Liver (tissue), 9 donors: ENCODE measurements around the gene FAM181A. TPM values are rescaled to one million over a fixed set of nuclear protein-coding genes. Genes with fewer than 3 reads are reported as not detected.

Experiments used
- DNase-seq: peaks from one replicate; pipeline ENCODE4 v3.0.0-alpha.2; 2017; ENCODE audit warnings: low spot score
- H3K27ac ChIP-seq, 2 donors: one replicate each; pipeline ENCODE4 v1.7.0; 2013; ENCODE audit warnings: inconsistent platforms in 2 of 2, low read length in 2 of 2, control low read depth in 1 of 2, low read depth in 1 of 2, mild to moderate bottlenecking in 1 of 2
- H3K27me3 ChIP-seq, 4 donors: one replicate each; pipeline versions ENCODE4 v1.6.1 to v1.7.0; 2013; ENCODE audit warnings: low read length in 3 of 4, inconsistent platforms in 1 of 4, mild to moderate bottlenecking in 1 of 4, moderate library complexity in 1 of 4; ENCODE audit not compliant: control insufficient read depth in 4 of 4, insufficient read depth in 4 of 4
- H3K36me3 ChIP-seq, 4 donors: one replicate each; pipeline versions ENCODE4 v1.6.1 to v1.7.0; 2013; ENCODE audit warnings: low read length in 3 of 4, mild to moderate bottlenecking in 3 of 4, low read depth in 1 of 4, moderate library complexity in 1 of 4; ENCODE audit not compliant: control insufficient read depth in 4 of 4, insufficient read depth in 3 of 4
- H3K4me1 ChIP-seq, 4 donors: one replicate each; pipeline versions ENCODE4 v1.6.1 to v1.7.0; 2013; ENCODE audit warnings: low read length in 3 of 4, mild to moderate bottlenecking in 3 of 4, moderate library complexity in 1 of 4; ENCODE audit not compliant: control insufficient read depth in 4 of 4, insufficient read depth in 4 of 4
- H3K4me3 ChIP-seq, 3 donors: one replicate each; pipeline versions ENCODE4 v1.6.1 to v1.7.0; 2013; ENCODE audit warnings: low read length in 3 of 3, control low read depth in 1 of 3, low read depth in 1 of 3, mild to moderate bottlenecking in 1 of 3
- H3K9ac ChIP-seq, 2 donors: one replicate each; pipeline ENCODE4 v1.7.0; 2013; ENCODE audit warnings: low read length in 2 of 2, mild to moderate bottlenecking in 2 of 2, moderate library complexity in 2 of 2, control low read depth in 1 of 2, low read depth in 1 of 2
- H3K9me3 ChIP-seq, 4 donors: one replicate each; pipeline versions ENCODE4 v1.6.1 to v1.7.0; 2013; ENCODE audit warnings: low read length in 3 of 4; ENCODE audit not compliant: control insufficient read depth in 4 of 4
- EGR1 ChIP-seq, 2 donors: IDR thresholded peaks; 2 replicates each; pipeline ENCODE4 v1.6.1; 2016 to 2018; ENCODE audit warnings: antibody characterized with exemption in 2 of 2, low read depth in 2 of 2
- FOXA1 ChIP-seq: IDR thresholded peaks from 2 replicates; pipeline ENCODE4 v1.6.1; 2016; ENCODE audit warnings: antibody characterized with exemption
- FOXA2 ChIP-seq: IDR thresholded peaks from 2 replicates; pipeline ENCODE4 v1.6.1; 2016; ENCODE audit warnings: antibody characterized with exemption
- GABPA ChIP-seq, 2 donors: IDR thresholded peaks in 1 of 2; conservative IDR thresholded peaks in 1 of 2; 2 replicates each; pipeline ENCODE4 v1.6.1; 2016; ENCODE audit warnings: antibody characterized with exemption in 2 of 2, mild to moderate bottlenecking in 1 of 2, moderate library complexity in 1 of 2
- HNF4A ChIP-seq, 2 donors: conservative IDR thresholded peaks; 2 replicates each; pipeline ENCODE4 v1.6.1; 2016; ENCODE audit warnings: antibody characterized with exemption in 2 of 2, mild to moderate bottlenecking in 2 of 2
- JUND ChIP-seq, 2 donors: IDR thresholded peaks; 2 replicates each; pipeline ENCODE4 v1.6.1; 2016; ENCODE audit warnings: antibody characterized with exemption in 2 of 2
- NR2F2 ChIP-seq: IDR thresholded peaks from 2 replicates; pipeline ENCODE4 v1.6.1; 2016; ENCODE audit warnings: antibody characterized with exemption
- RAD21 ChIP-seq, 2 donors: IDR thresholded peaks; 2 replicates each; pipeline ENCODE4 v1.6.1; 2016; ENCODE audit warnings: antibody characterized with exemption in 2 of 2, mild to moderate bottlenecking in 2 of 2
- RXRA ChIP-seq, 2 donors: IDR thresholded peaks; 2 replicates each; pipeline ENCODE4 v1.6.1; 2017 to 2018; ENCODE audit warnings: antibody characterized with exemption in 2 of 2, mild to moderate bottlenecking in 1 of 2
- SP1 ChIP-seq: IDR thresholded peaks from 2 replicates; pipeline ENCODE4 v1.6.1; 2018; ENCODE audit warnings: antibody characterized with exemption, mild to moderate bottlenecking
- TAF1 ChIP-seq: conservative IDR thresholded peaks from 2 replicates; pipeline ENCODE4 v1.6.1; 2016; ENCODE audit warnings: antibody characterized with exemption, mild to moderate bottlenecking
- YY1 ChIP-seq: IDR thresholded peaks from 2 replicates; pipeline ENCODE4 v1.6.1; 2016; ENCODE audit warnings: antibody characterized with exemption, mild to moderate bottlenecking
- WGBS: extraction: QIAGEN DNeasy Blood & Tissue Kit; methylation state at CpG from one replicate; pipeline ENCODE4 v1.1.7; 2013; 5-methylcytosine and 5-hydroxymethylcytosine counted together
- polyA plus RNA-seq, 2 donors: library from polyadenylated mRNA; stranded (reverse) in 1 of 2; unstranded in 1 of 2; fragments of 200-250 nt in 1 of 2; fragments of >200 nt in 1 of 2; fragmentation: Nextera tagmentation in 1 of 2; extraction: Ambion mirVana in 1 of 2; gene quantifications; one replicate each; pipeline versions ENCODE4 v1.2.1 to v1.2.3, GENCODE V29; 2013 to 2015
- total RNA-seq, 2 donors: library from RNA; depleted of rRNA; stranded (reverse); fragments of >200 nt; gene quantifications; one replicate each; pipeline ENCODE4 v1.2.3, GENCODE V29; 2014
- TF ChIP-seq, protein P1 (sequence below): IDR thresholded peaks from 2 replicates; pipeline ENCODE4 v1.6.1; 2016; ENCODE audit warnings: antibody characterized with exemption
- TF ChIP-seq, protein P2 (sequence below): IDR thresholded peaks from 2 replicates; pipeline ENCODE4 v1.6.1; 2016; ENCODE audit warnings: antibody characterized with exemption
- TF ChIP-seq, protein P3 (sequence below): IDR thresholded peaks from 2 replicates; pipeline ENCODE4 v1.6.1; 2016; ENCODE audit warnings: antibody characterized with exemption
- TF ChIP-seq, protein P4 (sequence below): IDR thresholded peaks from 2 replicates; pipeline ENCODE4 v1.6.1; 2016; ENCODE audit warnings: antibody characterized with exemption, mild to moderate bottlenecking
- donor health status: healthy.
- donor health status: healthy.
- donor health status: healthy.
- donor health status: healthy.
- donor health status: healthy.

Gene FAM181A
- total and polyA plus RNA-seq, 4 donors = not detected

DNA sequence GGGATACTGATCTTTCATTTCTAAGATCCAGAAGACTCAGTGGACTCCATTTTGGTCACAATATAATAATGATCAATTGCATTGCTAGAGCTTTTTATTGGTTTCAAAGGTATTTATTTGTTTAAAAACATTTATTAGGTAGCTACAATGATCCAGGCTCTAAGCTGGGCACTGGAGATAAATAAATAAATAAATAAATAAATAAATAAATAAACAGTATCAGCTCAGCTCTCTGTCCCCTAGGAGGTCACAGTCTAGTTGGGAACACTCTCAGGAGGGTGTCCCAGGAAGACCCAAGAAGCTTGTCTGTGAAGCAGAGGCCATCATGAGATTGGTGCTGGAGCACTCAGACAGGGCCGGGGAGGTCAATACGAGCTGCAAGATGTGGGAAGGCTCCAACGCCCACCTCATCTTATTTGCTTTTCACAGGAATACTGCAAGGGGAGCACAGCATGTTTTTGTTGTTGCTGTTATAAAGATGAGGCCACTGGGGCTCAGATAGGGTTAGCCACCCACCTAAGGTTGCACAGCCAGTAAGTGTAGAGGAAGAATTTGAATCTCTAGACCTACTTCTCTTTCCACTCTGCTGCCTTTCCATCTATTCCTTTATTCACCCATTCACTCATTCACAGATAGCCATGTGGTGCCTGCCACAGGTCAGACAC lies 33.8 kb downstream of the FAM181A start:
- Histone ChIP-seq H3K36me3 (no peaks in the 10 kb centered on the region), H3K27ac (no peak overlapping the region), H3K9ac (no peak overlapping the region), H3K9me3 (no peaks in the 10 kb centered on the region), H3K27me3 (no peaks in the 10 kb centered on the region), H3K4me1 (peaks cover 3 to 13% (median 8%) of the 10 kb centered on the region in 4 donors), H3K4me3 (no peak overlapping the region)
- TF ChIP-seq TAF1 = no peak
- no peak for TF ChIP-seq FOXA2
- no peak for TF ChIP-seq FOXA1
- no peak for TF ChIP-seq RXRA (IDR thresholded peaks at IDR 0.05)
- TF ChIP-seq NR2F2 = no peak
- TF ChIP-seq EGR1 (IDR thresholded peaks at IDR 0.05; ENCODE audit: low read depth in 2 of 2) = no peak
- TF ChIP-seq, protein P1, sequence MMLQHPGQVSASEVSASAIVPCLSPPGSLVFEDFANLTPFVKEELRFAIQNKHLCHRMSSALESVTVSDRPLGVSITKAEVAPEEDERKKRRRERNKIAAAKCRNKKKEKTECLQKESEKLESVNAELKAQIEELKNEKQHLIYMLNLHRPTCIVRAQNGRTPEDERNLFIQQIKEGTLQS = no peak
- no peak for TF ChIP-seq SP1
- no peak for TF ChIP-seq YY1
- TF ChIP-seq, protein P2, sequence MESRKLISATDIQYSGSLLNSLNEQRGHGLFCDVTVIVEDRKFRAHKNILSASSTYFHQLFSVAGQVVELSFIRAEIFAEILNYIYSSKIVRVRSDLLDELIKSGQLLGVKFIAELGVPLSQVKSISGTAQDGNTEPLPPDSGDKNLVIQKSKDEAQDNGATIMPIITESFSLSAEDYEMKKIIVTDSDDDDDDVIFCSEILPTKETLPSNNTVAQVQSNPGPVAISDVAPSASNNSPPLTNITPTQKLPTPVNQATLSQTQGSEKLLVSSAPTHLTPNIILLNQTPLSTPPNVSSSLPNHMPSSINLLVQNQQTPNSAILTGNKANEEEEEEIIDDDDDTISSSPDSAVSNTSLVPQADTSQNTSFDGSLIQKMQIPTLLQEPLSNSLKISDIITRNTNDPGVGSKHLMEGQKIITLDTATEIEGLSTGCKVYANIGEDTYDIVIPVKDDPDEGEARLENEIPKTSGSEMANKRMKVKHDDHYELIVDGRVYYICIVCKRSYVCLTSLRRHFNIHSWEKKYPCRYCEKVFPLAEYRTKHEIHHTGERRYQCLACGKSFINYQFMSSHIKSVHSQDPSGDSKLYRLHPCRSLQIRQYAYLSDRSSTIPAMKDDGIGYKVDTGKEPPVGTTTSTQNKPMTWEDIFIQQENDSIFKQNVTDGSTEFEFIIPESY = no peak
- TF ChIP-seq, protein P3, sequence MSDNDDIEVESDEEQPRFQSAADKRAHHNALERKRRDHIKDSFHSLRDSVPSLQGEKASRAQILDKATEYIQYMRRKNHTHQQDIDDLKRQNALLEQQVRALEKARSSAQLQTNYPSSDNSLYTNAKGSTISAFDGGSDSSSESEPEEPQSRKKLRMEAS = no peak
- TF ChIP-seq HNF4A (conservative IDR thresholded peaks at IDR 0.05) = no peak
- TF ChIP-seq GABPA (IDR thresholded peaks at IDR 0.05 in 1 of 2, conservative IDR thresholded peaks at IDR 0.05 in 1 of 2) = no peak
- TF ChIP-seq JUND (IDR thresholded peaks at IDR 0.05) = no peak
- no peak for DNase-seq
- WGBS = 84% methylated on average over 3 of the region's 3 CpGs

DNA sequence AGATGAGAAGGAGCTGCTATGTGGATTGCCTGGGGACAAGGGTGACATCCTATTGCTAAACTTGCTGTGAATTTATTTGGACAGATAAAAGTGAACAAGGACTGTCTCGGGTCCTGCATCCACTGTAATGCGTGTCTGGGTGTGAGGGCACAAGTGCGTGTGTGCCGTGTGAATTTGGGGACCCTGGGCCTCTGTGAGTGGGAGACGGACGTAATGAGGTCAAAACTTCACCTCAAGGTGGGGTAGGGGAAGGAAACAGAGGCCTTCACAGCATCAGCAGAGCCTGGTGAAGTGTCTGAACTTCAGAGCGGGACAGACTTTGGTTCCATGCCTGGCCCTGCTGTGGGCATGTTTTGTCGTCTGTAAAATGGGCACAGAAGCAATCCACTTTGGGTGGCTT lies 34.5 kb downstream of the FAM181A start:
- DNase-seq = no peak
- H3K9ac ChIP-seq = no peak overlapping the region
- no peak overlapping the region for H3K4me3 ChIP-seq
- no peak for TF ChIP-seq FOXA2
- TF ChIP-seq RAD21 (IDR thresholded peaks at IDR 0.05) = no peak
- no peaks in the 10 kb centered on the region for H3K36me3 ChIP-seq
- H3K27ac ChIP-seq = no peak overlapping the region
- 88% methylated on average over 8 of the region's 8 CpGs for WGBS
- no peaks in the 10 kb centered on the region for H3K27me3 ChIP-seq
- H3K4me1 ChIP-seq = peaks cover 0 to 9% (median 2%) of the 10 kb centered on the region in 4 donors
- no peaks in the 10 kb centered on the region for H3K9me3 ChIP-seq

DNA sequence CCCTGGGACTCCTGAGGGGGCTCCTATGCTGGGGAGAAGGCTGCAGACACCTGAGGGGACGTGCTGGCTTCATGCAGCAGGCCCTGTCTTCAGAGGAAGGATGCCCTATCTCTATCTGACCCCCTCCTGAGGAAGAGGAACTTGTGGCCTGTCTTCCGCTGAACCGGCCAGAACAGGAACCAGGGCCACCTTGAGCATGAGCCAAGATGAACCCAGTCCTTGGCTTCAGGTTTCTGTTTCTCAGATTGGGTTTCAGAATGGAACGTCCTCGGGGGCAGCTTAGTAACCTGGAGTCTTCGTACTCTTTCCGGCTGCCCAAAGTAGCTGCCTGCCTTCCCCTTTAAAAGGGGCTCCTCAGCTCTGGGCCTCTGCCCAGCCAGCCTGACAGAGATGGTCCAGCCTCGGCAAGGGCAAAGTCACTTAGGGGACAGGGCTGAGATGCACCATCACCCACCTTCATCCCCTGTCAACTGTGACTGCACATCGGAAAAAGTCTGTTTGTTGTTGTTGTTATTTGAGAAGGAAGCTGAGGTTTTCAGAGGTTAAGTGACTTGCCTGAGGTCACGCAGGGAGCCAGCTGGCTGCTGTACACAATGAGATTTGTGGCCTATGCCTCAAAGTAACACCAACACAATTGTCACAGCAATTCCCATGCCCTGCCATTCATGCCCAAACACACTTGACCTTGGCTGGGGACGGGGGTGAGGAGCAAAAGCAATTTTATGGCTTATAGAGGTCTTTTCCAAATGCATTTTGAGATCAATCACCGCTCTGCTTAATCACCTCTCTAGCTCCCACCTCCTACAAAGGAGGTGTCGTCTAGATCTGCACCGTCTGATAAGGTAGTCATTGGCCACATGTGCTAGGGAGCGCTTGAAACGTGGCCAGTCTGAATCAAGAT lies 35.8 kb downstream of the FAM181A start:
- TF ChIP-seq HNF4A (conservative IDR thresholded peaks at IDR 0.05) (no peak), FOXA1 (no peak), RXRA (IDR thresholded peaks at IDR 0.05) (peak in 1 of 2 donors; percentile 11), NR2F2 (peak; percentile 80), RAD21 (IDR thresholded peaks at IDR 0.05) (no peak), TAF1 (no peak)
- TF ChIP-seq, protein P4, sequence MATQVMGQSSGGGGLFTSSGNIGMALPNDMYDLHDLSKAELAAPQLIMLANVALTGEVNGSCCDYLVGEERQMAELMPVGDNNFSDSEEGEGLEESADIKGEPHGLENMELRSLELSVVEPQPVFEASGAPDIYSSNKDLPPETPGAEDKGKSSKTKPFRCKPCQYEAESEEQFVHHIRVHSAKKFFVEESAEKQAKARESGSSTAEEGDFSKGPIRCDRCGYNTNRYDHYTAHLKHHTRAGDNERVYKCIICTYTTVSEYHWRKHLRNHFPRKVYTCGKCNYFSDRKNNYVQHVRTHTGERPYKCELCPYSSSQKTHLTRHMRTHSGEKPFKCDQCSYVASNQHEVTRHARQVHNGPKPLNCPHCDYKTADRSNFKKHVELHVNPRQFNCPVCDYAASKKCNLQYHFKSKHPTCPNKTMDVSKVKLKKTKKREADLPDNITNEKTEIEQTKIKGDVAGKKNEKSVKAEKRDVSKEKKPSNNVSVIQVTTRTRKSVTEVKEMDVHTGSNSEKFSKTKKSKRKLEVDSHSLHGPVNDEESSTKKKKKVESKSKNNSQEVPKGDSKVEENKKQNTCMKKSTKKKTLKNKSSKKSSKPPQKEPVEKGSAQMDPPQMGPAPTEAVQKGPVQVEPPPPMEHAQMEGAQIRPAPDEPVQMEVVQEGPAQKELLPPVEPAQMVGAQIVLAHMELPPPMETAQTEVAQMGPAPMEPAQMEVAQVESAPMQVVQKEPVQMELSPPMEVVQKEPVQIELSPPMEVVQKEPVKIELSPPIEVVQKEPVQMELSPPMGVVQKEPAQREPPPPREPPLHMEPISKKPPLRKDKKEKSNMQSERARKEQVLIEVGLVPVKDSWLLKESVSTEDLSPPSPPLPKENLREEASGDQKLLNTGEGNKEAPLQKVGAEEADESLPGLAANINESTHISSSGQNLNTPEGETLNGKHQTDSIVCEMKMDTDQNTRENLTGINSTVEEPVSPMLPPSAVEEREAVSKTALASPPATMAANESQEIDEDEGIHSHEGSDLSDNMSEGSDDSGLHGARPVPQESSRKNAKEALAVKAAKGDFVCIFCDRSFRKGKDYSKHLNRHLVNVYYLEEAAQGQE = no peak
- H3K4me1 ChIP-seq = peaks cover 0 to 9% (median 2%) of the 10 kb centered on the region in 4 donors
- no peaks in the 10 kb centered on the region for H3K36me3 ChIP-seq
- H3K4me3 ChIP-seq = no peak overlapping the region
- peak overlapping the region; percentile 48 to 51 for H3K27ac ChIP-seq
- H3K9me3 ChIP-seq = no peaks in the 10 kb centered on the region
- no peak overlapping the region for H3K9ac ChIP-seq
- no peaks in the 10 kb centered on the region for H3K27me3 ChIP-seq
- 66% methylated on average over 16 of the region's 16 CpGs for WGBS
- DNase-seq = no peak
